Right atrium auricular region (tissue), 2 donors: Measurements from ENCODE around the gene STAC3. TPM values are rescaled to one million over a fixed set of nuclear protein-coding genes. Genes with fewer than 3 reads are reported as not detected.
A peak's percentile ranks its signal among the peaks of the same experiment; 100 is the strongest.

Experiments used
- DNase-seq: peaks from one replicate; pipeline ENCODE4 v3.0.0-alpha.2; 2019; ENCODE audit warnings: low spot score
- H3K27ac ChIP-seq, 2 donors: fragments of 200-600 bp; sonication (generic); 1 replicate in 1 of 2; 2 replicates in 1 of 2; pipeline ENCODE4 v1.5.1; 2016 to 2019
- H3K27me3 ChIP-seq, 2 donors: fragments of 200-600 bp; sonication (generic); one replicate each; pipeline versions ENCODE4 v1.5.1 to v1.6.0; 2017 to 2019
- H3K36me3 ChIP-seq: fragments of 200-600 bp; sonication (generic); one replicate; pipeline ENCODE4 v1.5.1; 2016
- H3K4me1 ChIP-seq, 2 donors: fragments of 200-600 bp; sonication (generic); one replicate each; pipeline versions ENCODE4 v1.5.1 to v1.6.0; 2017 to 2019
- H3K4me3 ChIP-seq, 2 donors: fragments of 200-600 bp; sonication (generic); 1 replicate in 1 of 2; 2 replicates in 1 of 2; pipeline ENCODE4 v1.5.1; 2017 to 2019; ENCODE audit warnings: mild to moderate bottlenecking in 1 of 2, moderate library complexity in 1 of 2
- H3K9me3 ChIP-seq, 2 donors: fragments of 200-600 bp; sonication (generic); one replicate each; pipeline ENCODE4 v1.5.1; 2019
- total RNA-seq, 2 donors: library from RNA; depleted of rRNA; stranded (reverse); fragments of >200 nt; gene quantifications; one replicate each; pipeline ENCODE4 v1.1.0, GENCODE V29; 2016
- TF ChIP-seq, protein P1 (sequence below), 2 donors: fragments of 200-600 bp; sonication (generic); IDR thresholded peaks; one replicate each; pipeline ENCODE4 v1.5.1; 2019; ENCODE audit warnings: antibody characterized with exemption in 2 of 2

The STAC3 gene
- total RNA-seq, 2 donors from 2014 or later: 0.48 to 0.59 TPM

DNA sequence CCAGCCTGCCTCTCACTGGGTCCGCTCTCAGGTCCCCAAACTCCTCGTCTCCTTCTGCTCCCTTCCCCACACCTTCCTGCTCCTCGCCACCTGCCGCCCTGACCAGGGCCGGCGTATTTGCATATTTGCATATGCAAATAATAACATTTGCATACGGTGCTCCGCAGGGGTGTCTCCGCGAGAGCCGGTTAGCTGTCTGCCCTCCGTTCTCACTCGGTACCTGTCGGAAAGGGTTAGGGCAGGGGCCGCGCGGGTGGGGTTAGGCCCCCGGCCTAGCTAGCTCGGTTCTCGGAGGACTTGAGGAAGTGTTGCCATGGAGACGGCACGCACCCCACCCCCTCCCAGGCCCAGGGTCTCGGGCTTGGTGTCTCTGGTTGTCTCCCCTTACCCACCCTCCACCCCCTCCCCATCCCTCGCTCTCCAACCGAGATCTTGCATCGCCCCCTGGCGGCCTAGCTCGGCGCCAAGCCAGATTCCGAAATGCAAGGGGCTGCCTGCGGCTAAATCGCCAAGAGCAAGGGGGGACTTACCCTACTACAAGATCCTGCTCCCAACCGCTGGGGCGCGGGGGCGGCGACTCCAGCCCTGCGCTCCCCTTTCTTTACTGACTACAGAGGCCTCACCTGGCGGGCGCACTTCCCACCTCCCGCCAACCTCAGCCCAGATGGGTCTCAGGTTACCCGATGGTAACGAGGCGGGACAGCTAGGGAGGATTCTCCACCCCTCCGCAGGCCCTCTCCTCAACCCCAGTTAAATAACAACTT lies 8.1 kb downstream of the STAC3 start:
- DNase-seq: no peak
- no peaks in the 10 kb centered on the region for H3K9me3 ChIP-seq
- no peaks in the 10 kb centered on the region for H3K36me3 ChIP-seq
- TF ChIP-seq, protein P1, sequence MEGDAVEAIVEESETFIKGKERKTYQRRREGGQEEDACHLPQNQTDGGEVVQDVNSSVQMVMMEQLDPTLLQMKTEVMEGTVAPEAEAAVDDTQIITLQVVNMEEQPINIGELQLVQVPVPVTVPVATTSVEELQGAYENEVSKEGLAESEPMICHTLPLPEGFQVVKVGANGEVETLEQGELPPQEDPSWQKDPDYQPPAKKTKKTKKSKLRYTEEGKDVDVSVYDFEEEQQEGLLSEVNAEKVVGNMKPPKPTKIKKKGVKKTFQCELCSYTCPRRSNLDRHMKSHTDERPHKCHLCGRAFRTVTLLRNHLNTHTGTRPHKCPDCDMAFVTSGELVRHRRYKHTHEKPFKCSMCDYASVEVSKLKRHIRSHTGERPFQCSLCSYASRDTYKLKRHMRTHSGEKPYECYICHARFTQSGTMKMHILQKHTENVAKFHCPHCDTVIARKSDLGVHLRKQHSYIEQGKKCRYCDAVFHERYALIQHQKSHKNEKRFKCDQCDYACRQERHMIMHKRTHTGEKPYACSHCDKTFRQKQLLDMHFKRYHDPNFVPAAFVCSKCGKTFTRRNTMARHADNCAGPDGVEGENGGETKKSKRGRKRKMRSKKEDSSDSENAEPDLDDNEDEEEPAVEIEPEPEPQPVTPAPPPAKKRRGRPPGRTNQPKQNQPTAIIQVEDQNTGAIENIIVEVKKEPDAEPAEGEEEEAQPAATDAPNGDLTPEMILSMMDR (IDR thresholded peaks at IDR 0.05): peak; percentile 66 to 72
- H3K27me3 ChIP-seq: peaks cover 14 to 20% of the 10 kb centered on the region in 2 donors
- H3K27ac ChIP-seq: no peak overlapping the region
- H3K4me3 ChIP-seq: peak overlapping the region; percentile 31 to 45
- H3K4me1 ChIP-seq: peaks cover 0 to 61% of the 10 kb centered on the region in 2 donors

DNA sequence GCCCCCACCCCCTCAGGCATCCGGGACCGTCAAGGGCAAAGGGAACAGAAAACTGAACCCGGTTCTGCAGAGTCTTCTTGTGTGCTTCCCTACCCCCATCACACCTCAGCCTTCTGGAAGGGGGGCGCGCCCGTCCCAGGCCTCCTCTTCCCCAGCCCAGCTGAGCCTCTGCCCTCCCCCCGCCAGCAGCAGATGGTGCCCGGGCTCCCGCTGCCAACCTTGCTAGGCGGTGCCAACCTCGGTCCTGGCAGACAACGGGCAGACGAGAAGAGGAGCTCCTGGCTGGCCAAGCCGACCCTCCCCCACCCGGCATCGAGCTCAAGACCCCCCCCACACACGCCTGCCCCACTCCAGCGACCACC lies 8.7 kb downstream of the STAC3 start:
- Histone ChIP-seq H3K36me3 (no peaks in the 10 kb centered on the region), H3K4me1 (peaks cover 0 to 67% of the 10 kb centered on the region in 2 donors), H3K27ac (no peak overlapping the region), H3K9me3 (no peaks in the 10 kb centered on the region), H3K4me3 (peak overlapping the region; percentile 31 to 45), H3K27me3 (peaks cover 14 to 21% of the 10 kb centered on the region in 2 donors)
- TF ChIP-seq, protein P1 (IDR thresholded peaks at IDR 0.05): no peak
- no peak for DNase-seq

DNA sequence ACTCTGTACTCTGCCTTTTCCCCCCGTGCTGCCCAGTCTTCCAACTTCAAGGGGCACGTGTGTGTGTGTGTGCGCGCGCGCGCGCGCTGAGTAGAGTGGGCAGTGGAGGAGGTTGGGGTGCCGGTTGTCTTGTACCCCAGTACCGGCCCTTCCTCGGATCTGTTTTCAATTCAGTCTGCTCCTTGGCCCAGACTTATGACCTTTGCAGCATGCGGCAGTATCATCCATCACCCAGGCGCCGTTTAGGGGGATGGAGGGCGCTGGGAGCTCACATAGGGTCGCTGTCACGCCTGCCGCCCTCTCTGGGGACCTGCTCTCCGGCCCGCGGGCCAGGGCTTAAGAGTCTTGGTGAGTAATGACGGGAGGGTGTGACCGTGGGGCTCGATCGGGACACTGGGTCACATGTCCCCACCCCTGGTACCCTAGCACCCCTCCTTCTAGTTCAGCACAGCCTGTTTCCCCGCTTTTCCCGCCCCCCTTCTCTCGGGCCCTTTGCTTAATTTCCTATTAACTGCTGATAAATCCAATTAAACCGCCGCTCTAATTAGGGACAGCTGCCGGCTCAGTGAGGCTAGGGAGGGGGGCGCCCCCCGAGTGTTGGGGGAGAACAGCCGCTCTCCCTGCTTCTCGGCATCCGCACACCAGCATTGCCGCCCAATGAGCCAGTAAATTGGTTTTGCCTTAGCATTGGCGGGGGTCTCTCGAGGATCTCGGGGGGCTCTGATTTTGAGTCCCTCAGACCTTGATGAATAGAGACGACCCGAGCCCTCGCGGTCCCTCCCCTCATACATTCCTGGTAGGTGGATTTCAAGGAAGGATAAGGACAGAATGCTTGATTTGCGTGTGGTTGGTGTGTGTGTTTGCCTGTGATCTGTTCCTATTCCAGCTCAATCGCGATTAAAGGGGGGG lies 9.3 kb downstream of the STAC3 start:
- Histone ChIP-seq H3K27ac (no peak overlapping the region), H3K36me3 (no peaks in the 10 kb centered on the region), H3K4me3 (no peak overlapping the region), H3K27me3 (peaks cover 14 to 25% of the 10 kb centered on the region in 2 donors), H3K4me1 (peaks cover 0 to 70% of the 10 kb centered on the region in 2 donors), H3K9me3 (no peaks in the 10 kb centered on the region)
- DNase-seq: no peak
- TF ChIP-seq, protein P1 (IDR thresholded peaks at IDR 0.05): no peak

DNA sequence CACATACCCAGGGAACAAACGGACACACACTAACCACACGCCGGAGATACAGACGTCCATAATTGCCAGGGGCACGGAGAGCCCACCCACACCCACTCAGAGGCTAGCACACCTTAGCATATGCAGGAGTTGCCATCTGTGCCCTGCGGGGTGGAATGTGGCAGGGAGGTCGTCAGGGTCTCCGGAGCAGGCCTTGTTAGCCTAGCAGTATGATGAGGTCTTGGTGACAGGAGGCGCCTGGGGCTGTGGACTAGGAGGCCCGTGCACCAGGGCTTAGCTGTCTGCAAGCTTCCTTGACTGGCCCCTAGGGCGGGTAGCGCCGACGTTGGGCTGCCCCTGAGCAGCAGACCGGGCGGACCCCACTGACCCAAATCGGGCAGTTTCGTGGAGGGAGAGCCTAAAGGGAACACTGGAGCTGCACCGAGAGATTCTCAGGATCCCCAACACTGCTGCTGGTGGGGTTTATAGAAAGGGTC lies 10.0 kb downstream of the STAC3 start:
- Histone ChIP-seq H3K4me3 (peak overlapping the region in 1 of 2 donors; percentile 54), H3K27me3 (peaks cover 14 to 32% of the 10 kb centered on the region in 2 donors), H3K36me3 (no peaks in the 10 kb centered on the region), H3K9me3 (no peaks in the 10 kb centered on the region), H3K27ac (no peak overlapping the region), H3K4me1 (peaks cover 0 to 71% of the 10 kb centered on the region in 2 donors)
- no peak for DNase-seq
- TF ChIP-seq, protein P1 (IDR thresholded peaks at IDR 0.05): no peak

DNA sequence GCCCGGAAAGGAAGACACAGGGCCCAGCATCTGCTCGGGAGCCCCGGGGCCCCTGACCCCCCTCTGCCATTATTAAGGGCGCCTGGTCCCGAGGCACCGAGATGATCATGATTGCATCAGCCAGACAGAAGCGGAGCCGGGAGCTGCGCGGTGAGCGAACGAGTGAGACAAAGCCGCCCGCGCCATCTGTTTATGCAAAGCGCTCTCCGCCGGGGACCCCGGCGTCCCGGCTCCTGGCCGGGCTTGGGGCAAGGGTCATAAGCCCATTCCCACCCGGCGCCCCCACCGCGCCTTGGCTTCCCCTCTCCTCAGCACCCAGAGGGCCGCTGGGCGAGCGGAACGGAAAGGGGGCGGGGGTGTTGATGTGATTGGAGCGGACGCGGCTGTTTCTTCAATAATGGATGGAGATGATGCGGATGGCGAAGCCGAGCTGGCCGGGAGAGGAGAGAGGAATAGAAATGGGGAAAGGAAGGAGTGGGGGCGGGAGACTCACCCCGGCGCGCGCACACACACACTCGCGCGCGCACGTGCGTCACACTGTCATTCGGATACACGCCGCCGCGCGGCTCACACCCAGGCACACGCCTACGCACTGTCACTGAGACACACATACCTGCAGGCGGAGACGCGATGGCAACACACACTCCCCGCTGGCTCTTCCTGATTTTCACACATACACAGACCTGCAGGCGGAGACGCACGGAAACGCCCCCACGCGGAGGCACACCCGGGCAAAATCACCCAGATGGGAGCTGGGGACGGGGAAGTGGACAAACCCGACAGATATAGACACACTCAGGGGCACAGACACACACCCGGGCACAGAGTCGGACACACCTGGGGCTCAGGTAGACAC lies 10.7 kb downstream of the STAC3 start:
- TF ChIP-seq, protein P1 (IDR thresholded peaks at IDR 0.05): no peak
- Histone ChIP-seq H3K4me1 (peaks cover 0 to 78% of the 10 kb centered on the region in 2 donors), H3K36me3 (no peaks in the 10 kb centered on the region), H3K4me3 (peak overlapping the region; percentile 45 to 54), H3K27me3 (peaks cover 14 to 32% of the 10 kb centered on the region in 2 donors), H3K27ac (no peak overlapping the region), H3K9me3 (no peaks in the 10 kb centered on the region)
- no peak for DNase-seq
